DMS 273 treated with DMSO at 0.1 percent for 48 hours (cell line): ENCODE data around the gene CHRND.

Experiments used
- DNase-seq: peaks from one replicate; lab custom pipeline; 2025; lab: John Stamatoyannopoulos, UW

The CHRND gene

DNA sequence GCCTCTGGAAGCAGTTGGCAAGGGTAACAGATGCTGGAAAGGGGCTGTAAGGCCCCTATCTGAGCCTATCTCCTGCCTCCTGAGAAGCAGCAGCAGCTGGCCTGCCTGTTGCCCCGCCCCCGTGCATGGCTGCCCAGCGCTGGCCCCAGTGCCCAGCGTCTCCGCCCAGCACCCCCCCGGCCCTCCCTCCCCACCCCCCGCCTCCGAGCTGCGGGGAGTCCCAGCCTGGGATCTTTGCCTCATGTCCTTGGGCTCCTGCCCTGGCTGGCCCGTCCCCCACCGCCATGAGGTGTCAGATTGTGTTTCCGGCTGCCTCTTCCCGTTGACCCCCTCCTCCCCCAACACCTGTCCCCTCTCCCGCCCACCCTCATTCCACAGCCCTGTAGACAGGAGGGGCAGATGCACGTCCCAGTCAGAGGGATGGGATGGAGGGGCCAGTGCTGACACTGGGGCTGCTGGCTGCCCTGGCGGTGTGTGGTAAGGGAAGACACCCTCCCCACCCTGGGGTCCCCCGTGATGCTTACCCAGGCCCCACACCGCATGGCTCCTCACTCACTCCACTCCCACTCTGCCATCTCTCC, at the start of gene CHRND:
CHRND (plus strand) TSS at position 370 of the 581 bp plus-strand sequence; CDS start at position 426, 56 bp downstream.
- peak; percentile 88 for DNase-seq

DNA sequence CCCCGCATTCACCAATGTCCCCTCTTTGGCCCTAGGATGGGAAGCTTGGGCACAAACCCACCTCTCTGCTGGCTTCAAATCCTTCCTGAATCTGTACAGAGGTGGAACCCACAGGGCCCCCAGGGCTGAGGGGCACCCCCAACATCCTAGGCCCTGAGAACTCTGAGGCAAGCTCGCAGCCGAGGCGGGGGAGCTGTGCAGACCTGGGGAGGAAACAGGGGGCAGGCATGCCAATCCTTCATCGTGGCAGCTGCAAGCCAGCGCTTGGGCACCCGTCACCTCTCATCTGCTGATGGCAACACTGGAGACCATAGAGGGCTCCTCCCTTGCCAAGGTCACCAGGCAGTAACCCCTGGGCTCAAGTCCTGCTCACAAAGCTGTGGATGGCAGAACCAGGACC, 49.2 kb upstream of the CHRND start:
- DNase-seq = no peak

DNA sequence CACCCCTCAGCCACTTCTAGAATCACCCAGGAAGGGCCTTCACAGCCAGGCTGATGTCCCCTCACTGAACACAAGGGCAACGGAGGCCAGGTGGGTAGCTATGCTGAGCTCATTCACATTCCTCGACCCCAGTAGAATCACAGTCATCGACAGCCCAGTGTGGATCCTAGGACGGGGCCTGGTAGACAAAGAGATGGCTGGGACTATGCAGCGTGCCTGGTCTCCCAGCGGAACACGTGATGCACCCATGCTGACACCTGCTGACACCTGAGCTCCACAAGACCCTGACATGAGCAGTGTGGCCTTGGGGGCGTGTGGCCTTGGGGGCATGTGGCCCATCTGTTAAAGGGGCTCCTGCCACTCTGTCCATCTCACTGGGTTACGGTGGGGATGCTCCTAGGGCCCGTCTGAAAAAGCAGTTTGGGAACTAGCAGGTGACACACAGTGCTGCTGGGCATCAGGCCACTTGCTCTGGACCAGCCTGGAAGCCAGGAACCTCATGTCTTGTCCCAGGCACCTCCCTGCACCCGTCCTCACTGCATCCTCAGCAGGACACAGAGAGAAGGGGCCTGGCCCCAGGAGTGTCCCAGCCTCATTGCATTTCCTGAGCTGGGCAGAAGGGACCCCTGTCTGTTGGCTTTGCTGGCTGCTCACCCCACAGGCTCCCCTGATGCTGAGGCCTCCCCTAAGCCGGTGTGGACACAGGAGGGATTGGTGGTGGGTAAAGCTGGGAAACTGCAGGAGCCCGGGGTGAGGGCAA, 48.0 kb upstream of the CHRND start:
- no peak for DNase-seq

DNA sequence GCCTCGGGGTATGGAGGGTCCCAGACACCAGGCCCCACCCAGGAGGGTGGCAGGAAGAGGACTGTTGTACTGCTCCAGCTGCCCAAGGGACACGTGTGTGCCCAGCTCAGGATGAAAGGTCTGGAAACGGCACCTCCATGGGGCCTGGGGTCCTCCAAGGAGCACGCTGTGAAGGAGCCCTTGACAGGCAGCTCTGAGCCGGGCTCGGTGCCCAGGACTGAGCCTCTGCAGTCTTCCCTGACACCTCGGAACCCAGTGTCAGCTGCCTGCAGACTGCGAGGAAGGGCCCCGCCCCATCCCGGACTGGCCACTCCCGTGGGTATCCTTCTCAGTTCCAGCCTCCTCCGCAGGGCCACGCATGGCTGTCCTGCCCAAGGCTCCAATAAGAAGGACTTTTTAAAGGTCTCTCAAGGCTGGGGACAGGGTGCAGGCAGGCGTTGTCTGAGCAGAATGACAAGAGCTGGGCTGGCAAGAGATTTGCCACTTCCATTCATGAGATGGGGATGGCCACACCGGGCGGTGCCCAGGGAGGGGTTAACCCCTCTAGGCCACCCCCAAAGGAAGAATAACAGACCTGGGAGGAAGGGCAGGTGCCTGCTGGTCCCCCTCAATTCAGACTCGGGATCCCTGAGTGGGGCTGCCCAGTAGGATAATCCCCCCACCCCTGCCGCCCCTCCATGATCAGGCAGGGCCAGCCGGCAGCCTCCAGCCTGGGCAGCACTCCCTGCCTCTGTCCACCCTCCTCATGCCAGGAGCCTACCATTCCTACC, 47.2 kb upstream of the CHRND start:
- DNase-seq = no peak

DNA sequence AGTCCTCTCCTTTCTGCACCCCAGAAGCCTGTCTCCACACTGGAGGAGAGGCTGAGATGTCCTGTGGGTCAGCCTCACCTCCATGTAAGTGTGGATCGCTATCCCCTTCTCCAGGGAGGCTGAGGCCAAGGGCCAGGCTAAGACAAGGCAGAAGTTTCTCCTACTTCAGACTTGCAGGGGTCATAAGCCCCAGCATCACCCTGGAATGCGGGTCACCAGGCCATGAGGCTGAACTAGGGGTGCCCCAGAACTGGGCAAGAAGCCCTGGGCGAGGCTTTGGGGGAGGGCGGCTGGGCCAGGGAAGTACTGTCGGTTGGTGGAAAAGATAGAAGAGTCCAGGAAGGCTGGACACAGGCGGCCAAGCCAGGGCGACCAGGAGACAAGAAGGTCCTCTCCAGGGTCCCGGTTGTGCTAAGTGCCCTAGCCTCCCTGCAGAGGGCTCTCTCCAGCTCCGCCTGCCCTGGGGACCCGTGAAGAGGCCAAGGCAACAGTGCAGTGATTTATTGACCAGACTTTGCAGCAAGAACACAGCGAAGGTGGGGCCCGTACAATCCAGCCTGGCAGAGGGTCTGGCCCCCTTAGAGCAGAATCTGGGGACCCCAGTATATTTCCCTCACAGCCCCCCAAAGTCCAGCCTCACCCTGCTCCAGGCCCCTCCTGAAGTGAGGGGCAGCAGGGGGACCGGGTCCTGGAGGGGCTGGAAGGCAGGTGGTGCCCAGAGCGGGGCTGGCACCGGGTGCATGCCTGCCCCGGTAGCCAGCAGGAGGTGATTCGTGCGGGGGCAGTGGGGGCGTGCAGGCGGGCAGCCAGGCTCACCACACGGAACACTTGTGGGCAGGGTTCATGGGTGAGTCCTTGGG, 46.4 kb upstream of the CHRND start:
- DNase-seq = no peak

DNA sequence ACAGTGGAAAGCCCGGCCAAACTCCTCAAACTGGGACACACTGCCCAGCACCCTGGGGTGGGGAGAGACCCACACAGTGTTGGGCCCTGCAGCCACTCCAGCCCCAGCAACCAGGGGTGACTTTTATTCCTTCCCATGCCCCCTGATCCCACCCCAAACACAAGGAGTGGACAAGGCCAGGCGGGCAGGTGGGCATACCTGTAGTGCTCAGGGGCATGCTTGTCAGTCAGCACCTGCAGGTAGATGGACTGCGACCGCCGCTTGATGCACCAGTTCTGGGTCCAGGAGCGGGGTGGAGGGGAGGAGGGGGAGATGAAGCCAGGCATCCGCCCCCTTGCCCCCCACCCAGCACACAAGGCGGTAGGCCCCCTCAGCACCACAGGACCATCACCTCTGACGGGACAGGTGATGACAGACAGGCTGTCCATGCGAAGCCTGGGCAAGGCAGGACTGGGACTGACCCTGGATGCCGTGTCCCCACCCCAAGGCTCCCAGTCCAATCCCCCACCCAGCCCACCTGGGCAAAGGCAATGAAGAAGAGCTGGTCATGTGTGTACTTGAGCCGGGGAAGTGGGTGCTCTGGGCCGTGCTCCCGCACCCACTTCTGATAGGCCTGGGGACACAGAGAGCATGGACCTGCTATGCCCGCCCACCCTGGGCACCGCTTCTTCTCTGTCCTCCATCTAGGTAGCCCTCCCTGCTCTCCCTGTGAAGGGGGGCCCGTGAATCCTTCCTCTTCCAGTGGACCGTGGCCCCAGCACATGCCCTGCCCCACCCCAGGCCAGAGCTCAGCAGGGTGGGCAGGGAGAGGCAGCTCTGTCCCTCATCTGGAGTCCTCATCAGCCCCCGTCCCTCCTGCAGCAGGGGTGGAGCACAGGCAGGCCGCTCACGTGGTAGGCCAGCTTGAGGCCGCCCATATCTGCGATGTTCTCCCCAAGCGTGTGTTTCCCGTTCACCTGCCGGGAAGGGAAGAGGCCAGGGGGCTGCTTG, 45.5 kb upstream of the CHRND start:
- DNase-seq = no peak

DNA sequence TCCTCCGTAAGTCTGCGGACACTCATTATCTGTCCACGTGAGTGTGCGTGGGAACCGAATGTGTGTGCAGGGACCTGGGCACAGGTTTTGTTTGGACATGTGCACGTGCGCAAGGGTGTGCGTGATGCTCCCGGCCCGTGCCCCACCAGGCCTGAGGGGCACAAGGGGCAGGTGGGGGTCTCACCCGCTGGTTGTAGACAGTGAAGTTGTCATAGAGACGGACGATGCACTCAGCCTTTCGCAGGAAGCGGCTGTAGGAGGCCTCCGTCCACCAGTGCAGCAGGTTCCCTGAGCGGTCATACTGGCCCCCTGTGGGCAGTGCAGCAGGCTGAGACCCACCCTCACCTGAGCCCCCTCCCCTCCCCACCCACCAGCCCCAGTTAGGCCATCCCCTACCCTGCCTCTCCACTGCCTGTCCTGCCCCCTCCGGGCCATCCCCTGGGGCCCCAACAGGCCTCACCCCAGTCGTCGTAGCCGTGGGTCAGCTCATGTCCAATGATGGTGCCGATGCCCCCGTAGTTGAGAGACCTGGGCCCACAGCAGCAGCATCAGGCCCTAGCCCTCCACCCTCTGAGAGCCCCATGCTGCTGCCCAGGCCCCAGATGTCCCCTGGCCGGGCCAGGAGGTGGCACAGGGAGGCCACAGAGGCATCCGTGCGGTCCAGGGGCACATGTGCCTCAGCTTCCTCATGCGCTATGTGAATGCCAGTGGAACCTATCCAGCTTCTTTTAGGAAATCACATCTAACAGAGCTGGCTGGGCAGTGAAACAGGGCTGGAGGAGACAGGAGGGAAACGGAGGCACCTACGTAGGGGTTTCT, 44.4 kb upstream of the CHRND start:
- no peak for DNase-seq

DNA sequence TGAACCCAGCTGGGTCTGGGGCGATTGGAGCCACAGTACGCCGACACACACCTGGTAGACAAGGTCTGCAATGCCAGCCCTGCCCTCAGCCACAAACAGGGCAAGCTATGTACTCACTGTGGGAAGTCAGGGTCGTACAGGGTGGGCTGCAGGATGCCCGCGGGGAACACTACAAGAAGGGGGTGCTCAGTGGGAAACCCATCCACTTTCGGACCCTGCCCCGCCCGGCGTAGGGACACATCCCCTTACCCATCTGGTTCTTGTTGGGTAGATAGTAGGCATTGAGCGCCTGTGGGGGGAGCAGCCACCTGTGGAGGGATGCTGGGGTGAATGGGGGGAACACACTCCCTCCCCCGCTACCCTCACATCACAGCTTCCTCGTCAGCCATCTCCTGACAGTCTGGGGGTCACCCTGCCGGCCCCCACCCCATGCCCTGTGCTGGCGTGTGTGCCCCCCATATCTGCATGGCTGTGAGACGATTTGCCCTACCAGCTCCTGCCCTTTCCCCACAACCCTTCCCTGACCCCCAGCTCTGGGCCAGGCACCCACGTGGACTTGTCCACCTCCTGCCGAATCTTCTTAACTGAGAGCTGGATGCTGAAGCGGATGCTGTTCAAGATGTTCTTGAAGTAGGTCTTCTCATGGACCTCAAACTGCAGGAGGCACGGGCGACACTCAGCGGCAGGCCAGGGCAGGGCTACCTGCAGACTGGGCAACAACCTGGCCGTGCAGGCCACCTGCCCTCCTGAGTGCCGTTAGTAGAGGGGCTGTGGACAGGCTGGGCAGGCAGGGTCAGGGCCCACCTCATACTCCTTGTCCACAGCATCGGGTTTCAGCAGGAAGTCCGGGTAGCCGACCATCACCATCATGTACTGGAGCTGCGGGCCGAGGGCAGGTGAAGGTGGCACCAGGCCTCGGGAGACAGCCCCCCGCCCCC, 43.4 kb upstream of the CHRND start:
- no peak for DNase-seq

DNA sequence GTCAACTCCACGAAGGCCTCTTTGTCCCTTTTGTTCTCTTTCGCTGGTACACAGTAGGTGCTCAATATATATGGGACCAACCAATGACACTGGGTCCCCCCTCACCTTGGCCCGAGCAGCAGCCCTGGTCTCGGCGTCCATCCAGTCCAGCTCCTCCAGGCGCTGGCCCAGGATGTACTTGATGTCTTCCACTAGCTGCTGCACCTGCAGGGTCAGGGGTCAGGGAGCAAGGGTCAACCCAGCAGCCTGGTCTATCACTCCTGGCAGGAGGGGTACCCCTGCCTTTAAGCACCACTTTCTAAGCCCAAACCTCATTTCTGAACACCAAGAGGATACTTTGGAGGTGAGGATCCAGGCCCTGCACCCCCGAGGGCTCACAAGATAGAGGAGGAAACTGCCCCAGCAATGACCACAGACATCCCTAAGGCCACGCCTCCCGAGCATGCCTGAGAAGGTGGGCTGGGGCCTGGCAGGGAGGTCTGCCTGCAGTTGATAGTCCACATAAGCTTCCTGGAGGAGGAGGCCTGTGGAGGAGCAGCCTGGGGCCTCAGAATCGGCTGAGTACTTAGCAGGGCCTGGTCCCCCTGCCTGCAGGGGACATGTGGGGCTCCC, 42.5 kb upstream of the CHRND start:
- no peak for DNase-seq

DNA sequence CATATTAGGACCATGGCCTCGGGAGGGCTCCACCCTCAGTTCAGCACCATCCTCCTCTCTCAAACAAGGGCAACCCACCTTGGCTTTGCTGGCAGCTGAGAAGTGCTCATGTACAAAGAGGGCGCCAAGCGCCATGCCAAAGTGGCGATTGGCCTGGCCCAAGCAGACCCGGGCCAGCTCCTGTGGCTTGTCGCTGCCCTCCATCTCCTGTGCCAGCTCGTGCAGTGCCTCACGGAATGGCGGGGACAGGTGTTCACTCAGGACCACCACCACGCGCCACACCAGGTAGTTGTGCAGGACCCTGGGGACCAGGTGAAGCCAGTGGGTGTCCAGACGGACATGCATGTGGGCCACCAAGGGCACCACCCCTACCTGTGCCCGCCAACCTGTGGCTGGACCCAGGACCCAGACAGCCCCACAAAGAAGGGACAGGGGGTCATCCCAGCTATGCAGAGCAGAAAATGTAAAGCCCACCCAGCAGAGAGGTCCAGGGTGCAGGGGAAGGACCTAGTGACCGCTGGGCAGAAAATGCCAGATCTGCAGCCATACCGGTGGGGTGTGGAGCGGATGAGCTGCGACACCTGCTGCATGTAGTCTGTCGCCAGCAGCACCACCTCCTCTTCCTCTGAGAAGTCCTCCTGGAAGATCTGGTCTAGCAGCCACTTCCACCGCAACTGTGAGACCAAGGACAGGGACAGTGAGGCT, 41.9 kb upstream of the CHRND start:
- no peak for DNase-seq

DNA sequence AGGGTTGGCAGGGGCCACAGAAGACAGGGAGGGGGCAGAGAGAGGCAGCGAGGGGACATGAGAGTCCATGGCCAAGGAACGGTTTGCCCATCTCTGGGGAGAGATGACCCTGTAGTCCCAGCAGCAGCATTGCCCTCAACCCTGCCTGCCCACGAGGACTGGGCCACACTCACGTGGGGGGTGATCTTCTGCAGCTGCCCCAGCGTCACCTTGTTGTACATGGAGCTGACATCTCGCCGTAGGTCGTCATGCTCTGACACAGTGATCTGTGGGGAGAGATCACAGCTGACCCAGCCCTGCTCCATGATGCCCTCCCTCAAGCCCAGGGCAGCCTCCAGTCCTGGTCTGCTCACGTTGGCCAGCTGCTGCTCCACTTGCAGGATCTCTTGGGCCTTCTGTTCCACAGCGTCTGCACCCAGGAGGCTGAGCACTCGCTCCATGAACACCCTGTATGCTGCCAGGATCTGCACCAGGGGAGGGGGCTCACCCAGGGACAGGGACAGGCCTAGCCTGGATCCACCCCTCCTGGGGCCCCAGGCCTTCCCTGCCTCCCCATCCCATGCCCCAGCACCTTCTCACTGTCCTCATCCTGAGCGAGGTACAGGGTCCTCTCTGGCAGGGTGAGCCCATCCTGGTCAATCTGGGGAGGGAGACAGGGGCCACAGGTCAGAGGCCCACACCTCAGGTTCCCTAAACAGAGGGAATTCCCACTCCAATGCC, 41.2 kb upstream of the CHRND start:
- DNase-seq = no peak

DNA sequence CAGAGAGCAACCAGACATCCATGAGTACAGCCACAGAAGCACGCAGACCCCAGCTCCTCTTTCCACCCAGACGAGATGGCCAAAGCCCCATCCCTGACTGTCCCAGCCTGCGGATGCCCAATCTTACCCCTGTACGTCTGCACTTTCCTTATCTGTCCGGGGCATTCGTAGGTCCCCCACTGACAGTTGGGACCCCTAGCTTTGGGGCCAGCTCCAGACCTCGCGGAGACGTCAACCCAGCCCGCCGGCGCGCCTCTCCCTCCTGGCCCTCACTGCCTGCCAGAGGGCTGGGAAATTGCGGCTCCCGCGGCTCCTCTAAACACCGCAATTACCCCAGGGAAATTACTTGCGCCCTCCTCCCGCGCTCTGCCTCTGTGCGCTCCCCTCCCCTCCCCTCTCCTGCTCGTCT, 40.6 kb upstream of the CHRND start:
- DNase-seq = no peak

DNA sequence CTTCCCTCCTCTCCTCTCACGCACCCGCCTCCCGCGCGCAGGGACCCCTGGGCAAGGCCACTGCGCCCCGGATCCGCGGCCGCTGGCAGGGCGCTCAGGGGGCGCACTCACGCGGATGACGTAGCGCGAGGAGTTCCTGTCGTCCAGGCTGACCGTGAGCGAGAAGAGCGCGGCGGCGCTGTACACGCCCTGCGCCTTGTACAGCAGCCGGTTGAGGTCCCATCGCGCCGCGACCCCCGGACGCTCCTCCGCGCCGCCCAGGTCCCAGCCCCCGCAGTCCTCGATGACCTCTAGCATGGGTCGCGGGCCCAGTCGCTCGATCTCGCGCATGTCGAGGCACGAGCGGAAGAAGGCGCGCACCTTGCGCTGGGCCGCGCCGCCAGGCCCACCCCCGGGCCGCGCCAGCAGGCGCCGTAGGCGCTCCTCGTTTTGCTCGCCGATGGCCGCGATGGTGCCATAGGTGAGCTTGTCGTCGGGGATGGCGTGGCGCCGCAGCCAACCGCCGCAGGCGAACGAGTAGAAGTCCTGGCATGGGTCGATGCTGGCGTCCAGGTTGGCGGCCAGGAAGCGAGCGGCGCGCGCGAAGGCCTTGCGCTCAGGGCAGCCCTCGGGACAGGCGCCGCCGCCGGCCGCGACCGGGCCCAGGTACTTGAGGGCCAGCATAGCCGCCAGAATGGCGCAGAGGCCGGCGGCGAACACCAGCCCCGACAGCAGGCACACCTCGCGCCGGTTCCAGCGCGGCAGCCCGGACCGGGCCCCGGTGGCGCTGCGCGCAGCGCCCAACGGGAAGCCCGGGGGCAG, 40.0 kb upstream of the CHRND start:
- no peak for DNase-seq

DNA sequence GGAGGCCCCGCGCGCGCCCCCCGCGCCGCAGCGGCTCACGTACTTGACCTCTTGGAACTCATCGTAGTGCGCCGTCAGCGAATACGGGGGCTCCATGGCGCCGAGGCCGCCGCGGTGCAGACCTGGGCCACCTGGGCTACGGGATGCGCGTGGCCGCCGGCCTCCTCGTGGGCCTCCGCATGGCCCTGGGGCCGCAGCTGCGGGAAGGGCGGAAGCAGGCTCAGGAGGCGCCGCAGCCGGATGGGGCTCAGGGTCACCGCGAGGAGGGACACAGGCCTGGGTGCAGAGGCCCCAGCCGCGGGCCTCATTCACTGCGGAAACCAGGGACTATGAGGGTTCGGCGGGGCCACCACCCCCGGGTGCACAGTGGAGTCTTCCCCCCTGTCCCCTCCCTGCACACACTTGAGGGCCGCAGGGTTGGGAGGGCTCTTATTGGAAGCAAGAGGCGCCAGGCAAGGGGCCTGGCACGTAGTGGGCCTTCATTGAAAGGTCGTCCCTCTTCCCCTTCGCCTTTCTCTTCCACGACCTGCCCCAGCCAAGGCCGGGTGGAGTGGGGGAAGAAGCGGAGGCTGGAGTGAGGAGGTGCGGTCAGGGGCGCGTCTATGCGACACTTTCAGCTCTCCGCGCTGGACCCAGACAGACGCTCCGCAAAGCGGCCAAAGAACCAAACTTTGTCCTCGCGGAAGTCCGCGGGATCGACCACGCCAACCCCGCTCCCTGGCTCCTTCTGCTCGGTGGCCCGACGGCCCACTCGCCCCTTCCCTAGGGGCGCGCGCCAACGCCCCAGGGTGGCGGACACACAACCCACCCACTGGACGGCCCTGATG, 39.2 kb upstream of the CHRND start:
- DNase-seq = no peak

DNA sequence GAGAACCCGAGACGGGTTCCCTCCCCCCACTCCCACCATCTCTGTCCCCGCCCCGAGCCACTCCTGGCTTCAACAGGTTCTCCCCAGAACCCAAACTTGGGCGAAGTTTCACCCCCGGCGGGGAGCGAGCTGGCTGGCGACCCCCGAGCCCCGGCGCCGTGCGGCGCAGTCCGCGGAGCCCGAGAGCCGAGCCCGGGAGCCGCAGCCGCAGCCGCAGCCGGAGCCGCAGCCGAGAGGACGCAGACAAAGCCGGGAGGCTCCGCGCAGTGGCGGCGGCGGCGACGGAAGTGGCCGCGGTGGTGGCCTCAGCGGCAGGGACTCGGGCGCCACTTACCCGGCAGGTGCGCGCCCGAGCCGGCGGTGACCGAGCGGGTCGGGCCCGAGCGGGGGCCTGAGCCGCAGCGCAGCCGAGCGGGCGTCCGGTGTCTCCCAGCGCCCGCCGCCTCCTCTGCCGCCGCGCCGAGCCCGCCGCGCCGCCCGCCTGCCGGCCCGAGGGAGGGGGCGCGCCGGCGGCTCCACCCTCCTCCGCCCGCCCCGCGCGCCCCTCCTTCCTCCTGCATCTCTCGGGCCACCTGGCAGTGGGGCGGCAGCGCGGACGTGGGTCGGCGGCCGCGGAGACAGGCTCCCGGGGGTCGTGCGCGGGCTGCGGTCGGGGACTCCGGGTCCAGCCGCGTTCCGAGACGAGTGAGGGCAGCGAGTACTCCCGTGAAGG, 38.4 kb upstream of the CHRND start, which contains the start of gene ECEL1:
ECEL1 (minus strand) TSS at position 450 of the 712 bp plus-strand sequence. CDS start 1,181 bp downstream, outside the sequence.
- no peak for DNase-seq
